ENCODE results near the gene MST1. TPM values are rescaled to one million over a fixed set of nuclear protein-coding genes. Genes with fewer than 3 reads are reported as not detected.
"Not testable (repeated sequence)": the region's sequence is repeated elsewhere in the genome, so short reads cannot be mapped to it uniquely, and the experiment has no call there.

MST1 gene
- total RNA-seq, 1 donor from 2014 or later, result 50.7 TPM

GRCh38 chr3:49699281-49699979, 10.2 kb upstream of the MST1 start:
- H3K27me3 Mint-ChIP-seq, result no peaks in the 10 kb centered on the region
- H3K4me1 Mint-ChIP-seq (ENCODE audit: unreplicated experiment), result no peaks in the 10 kb centered on the region
- H3K9me3 Mint-ChIP-seq, result no peaks in the 10 kb centered on the region
- DNase-seq (ENCODE audit: extremely low spot score, unreplicated experiment), result no peak
- H3K4me3 Mint-ChIP-seq, result no peak overlapping the region
- H3K36me3 Mint-ChIP-seq, result no peaks in the 10 kb centered on the region
- no peak overlapping the region for H3K27ac Mint-ChIP-seq
- TF ChIP-seq CTCF (conservative IDR thresholded peaks at IDR 0.05), result no peak

GRCh38 chr3:49695350-49696015, 6.2 kb upstream of the MST1 start:
- H3K27me3 Mint-ChIP-seq; H3K4me1 Mint-ChIP-seq (ENCODE audit: unreplicated experiment); DNase-seq (ENCODE audit: extremely low spot score, unreplicated experiment); H3K27ac Mint-ChIP-seq; H3K4me3 Mint-ChIP-seq; H3K9me3 Mint-ChIP-seq; H3K36me3 Mint-ChIP-seq: not testable (repeated sequence)

- not testable (repeated sequence) for H3K4me3 Mint-ChIP-seq; DNase-seq (ENCODE audit: extremely low spot score, unreplicated experiment); H3K27ac Mint-ChIP-seq
These were observed 5.3 kb upstream of the MST1 start for GRCh38 chr3:49694409-49695070.

GRCh38 chr3:49691481-49691880, 2.2 kb upstream of the MST1 start:
- Mint-ChIP-seq H3K4me3 (peak overlapping the region; percentile 39), H3K4me1 (ENCODE audit: unreplicated experiment) (peaks cover 11% of the 10 kb centered on the region)
- H3K27ac Mint-ChIP-seq; H3K27me3 Mint-ChIP-seq; H3K36me3 Mint-ChIP-seq; DNase-seq (ENCODE audit: extremely low spot score, unreplicated experiment); H3K9me3 Mint-ChIP-seq: not testable (repeated sequence)

More at GRCh38 chr3:49694409-49695070, 5.3 kb upstream of the MST1 start:
- H3K9me3 Mint-ChIP-seq; H3K27me3 Mint-ChIP-seq; H3K36me3 Mint-ChIP-seq; H3K4me1 Mint-ChIP-seq (ENCODE audit: unreplicated experiment): not testable (repeated sequence)

GRCh38 chr3:49690856-49691255, 1.6 kb upstream of the MST1 start:
- H3K36me3 Mint-ChIP-seq; DNase-seq (ENCODE audit: extremely low spot score, unreplicated experiment); H3K27me3 Mint-ChIP-seq; H3K27ac Mint-ChIP-seq; H3K9me3 Mint-ChIP-seq: not testable (repeated sequence)
- peaks cover 11% of the 10 kb centered on the region for H3K4me1 Mint-ChIP-seq (ENCODE audit: unreplicated experiment)
- H3K4me3 Mint-ChIP-seq, result peak overlapping the region; percentile 96

- H3K9me3 Mint-ChIP-seq; H3K27me3 Mint-ChIP-seq; H3K36me3 Mint-ChIP-seq; DNase-seq (ENCODE audit: extremely low spot score, unreplicated experiment): not testable (repeated sequence)
- Mint-ChIP-seq H3K4me1 (ENCODE audit: unreplicated experiment) (peaks cover 11% of the 10 kb centered on the region), H3K4me3 (peak overlapping the region; percentile 96), H3K27ac (peak overlapping the region; percentile 93)
These were observed 792 bp upstream of the MST1 start for GRCh38 chr3:49689908-49690624.

- DNase-seq (ENCODE audit: extremely low spot score, unreplicated experiment); H3K27me3 Mint-ChIP-seq; H3K36me3 Mint-ChIP-seq; H3K9me3 Mint-ChIP-seq: not testable (repeated sequence)
- peak overlapping the region; percentile 96 for H3K4me3 Mint-ChIP-seq
- peaks cover 11% of the 10 kb centered on the region for H3K4me1 Mint-ChIP-seq (ENCODE audit: unreplicated experiment)
- H3K27ac Mint-ChIP-seq, result peak overlapping the region; percentile 93
These were observed 782 bp downstream of the MST1 start for GRCh38 chr3:49688338-49689045.

- Mint-ChIP-seq H3K4me3 (peak overlapping the region; percentile 83), H3K4me1 (ENCODE audit: unreplicated experiment) (peaks cover 11% of the 10 kb centered on the region), H3K27ac (peak overlapping the region; percentile 36)
- H3K9me3 Mint-ChIP-seq; H3K36me3 Mint-ChIP-seq; H3K27me3 Mint-ChIP-seq; DNase-seq (ENCODE audit: extremely low spot score, unreplicated experiment): not testable (repeated sequence)
These were observed 1.9 kb downstream of the MST1 start for GRCh38 chr3:49687424-49687795.

- Mint-ChIP-seq H3K4me3 (peak overlapping the region; percentile 83), H3K4me1 (ENCODE audit: unreplicated experiment) (peaks cover 11% of the 10 kb centered on the region), H3K27ac (peak overlapping the region; percentile 58)
- H3K36me3 Mint-ChIP-seq; H3K27me3 Mint-ChIP-seq; H3K9me3 Mint-ChIP-seq; DNase-seq (ENCODE audit: extremely low spot score, unreplicated experiment): not testable (repeated sequence)
These were observed 2.4 kb downstream of the MST1 start for GRCh38 chr3:49686769-49687423.

GRCh38 chr3:49686346-49686745, 2.9 kb downstream of the MST1 start:
- H3K27ac Mint-ChIP-seq; DNase-seq (ENCODE audit: extremely low spot score, unreplicated experiment); H3K9me3 Mint-ChIP-seq; H3K27me3 Mint-ChIP-seq; H3K36me3 Mint-ChIP-seq: not testable (repeated sequence)
- Mint-ChIP-seq H3K4me1 (ENCODE audit: unreplicated experiment) (peaks cover 11% of the 10 kb centered on the region), H3K4me3 (peak overlapping the region; percentile 83)

- H3K36me3 Mint-ChIP-seq; H3K4me3 Mint-ChIP-seq; DNase-seq (ENCODE audit: extremely low spot score, unreplicated experiment); H3K9me3 Mint-ChIP-seq; H3K27ac Mint-ChIP-seq; H3K27me3 Mint-ChIP-seq: not testable (repeated sequence)
- peaks cover 11% of the 10 kb centered on the region for H3K4me1 Mint-ChIP-seq (ENCODE audit: unreplicated experiment)
These were observed 3.4 kb downstream of the MST1 start for GRCh38 chr3:49685846-49686245.

- not testable (repeated sequence) for H3K27ac Mint-ChIP-seq; H3K27me3 Mint-ChIP-seq; H3K36me3 Mint-ChIP-seq; DNase-seq (ENCODE audit: extremely low spot score, unreplicated experiment); H3K9me3 Mint-ChIP-seq; H3K4me1 Mint-ChIP-seq (ENCODE audit: unreplicated experiment)
- peak overlapping the region; percentile 52 for H3K4me3 Mint-ChIP-seq
These were observed 4.2 kb downstream of the MST1 start for GRCh38 chr3:49685103-49685502.
